ENCODE data around the gene TOMM40L. TPM values are rescaled to one million over a fixed set of nuclear protein-coding genes. Genes with fewer than 3 reads are reported as not detected.

Gene TOMM40L
- 8.6 and 10.3 TPM in 2 replicates for total RNA-seq
- long read RNA-seq, partial matches to known transcripts: 0 of 7 reads
- long read RNA-seq, other reads (novel, unspliced or antisense): 5 of 7 reads

DNA sequence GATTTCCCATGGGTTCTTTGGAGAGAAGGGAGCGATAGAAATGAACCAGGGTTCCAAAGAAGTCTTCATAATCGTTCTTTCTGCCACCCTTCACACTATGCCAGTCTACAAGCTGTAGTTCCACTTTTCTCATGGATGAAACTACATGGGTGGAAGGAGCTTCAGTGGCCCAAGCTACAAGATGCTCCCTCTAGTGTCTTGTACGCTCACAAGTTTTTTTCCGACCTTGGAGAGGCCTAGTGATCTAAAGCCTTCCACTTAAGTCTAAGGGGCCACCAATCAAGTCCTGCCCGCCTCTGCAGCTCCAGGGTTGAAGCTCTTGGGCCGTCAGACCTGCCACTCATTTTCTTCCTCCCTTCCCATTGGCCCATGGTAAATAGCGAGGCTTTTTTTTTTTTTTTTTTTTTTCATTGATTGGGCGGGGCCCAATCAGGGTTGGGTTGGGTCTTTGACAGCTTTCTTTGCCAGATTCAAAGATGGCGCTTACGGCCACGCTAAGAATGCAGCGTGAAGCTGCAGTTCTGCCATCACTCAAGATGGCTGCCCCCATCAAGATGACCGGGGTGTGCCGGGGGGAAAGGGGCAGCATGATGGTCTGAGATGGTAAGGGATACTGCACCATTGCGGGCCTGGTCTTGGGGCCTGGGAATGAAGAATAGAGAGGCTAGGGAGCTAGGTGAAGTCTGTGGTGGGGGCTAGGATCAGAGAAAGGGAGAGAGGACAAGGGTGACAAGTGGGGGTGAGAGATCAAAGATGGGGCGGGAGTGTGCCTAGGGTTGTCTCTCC, at the start of gene TOMM40L:
Gene TOMM40L (plus strand): TSS at position 527 of the 786 bp plus-strand sequence. CDS start 430 bp downstream, outside the sequence.
- H3K27ac Mint-ChIP-seq (ENCODE audit: unreplicated experiment): peak within 1 kb of the TSS; percentile 97
- TF ChIP-seq CTCF (IDR thresholded peaks at IDR 0.05): peak; percentile 64
- H3K4me1 Mint-ChIP-seq (ENCODE audit: unreplicated experiment): peaks cover 22% of the 10 kb centered on the region
- no peaks in the 10 kb centered on the region for H3K9me3 Mint-ChIP-seq (ENCODE audit: unreplicated experiment)
- peaks cover 7% of the 10 kb centered on the region for H3K36me3 Mint-ChIP-seq (ENCODE audit: unreplicated experiment)
- peaks cover 5% of the 10 kb centered on the region for H3K27me3 Mint-ChIP-seq (ENCODE audit: unreplicated experiment)
- H3K4me3 Mint-ChIP-seq (ENCODE audit: unreplicated experiment): peak within 1 kb of the TSS; percentile 100
- peak; percentile 95 for DNase-seq (ENCODE audit: extremely low spot score, unreplicated experiment)

GRCh38 chr1:161176468-161177111, 49.3 kb upstream of the TOMM40L start:
- no peaks in the 10 kb centered on the region for H3K27me3 Mint-ChIP-seq (ENCODE audit: unreplicated experiment)
- peaks cover 24% of the 10 kb centered on the region for H3K36me3 Mint-ChIP-seq (ENCODE audit: unreplicated experiment)
- no peak for DNase-seq (ENCODE audit: extremely low spot score, unreplicated experiment)
- no peak for TF ChIP-seq CTCF (IDR thresholded peaks at IDR 0.05)
- H3K9me3 Mint-ChIP-seq (ENCODE audit: unreplicated experiment): no peaks in the 10 kb centered on the region
- H3K4me1 Mint-ChIP-seq (ENCODE audit: unreplicated experiment): peaks cover 40% of the 10 kb centered on the region
- H3K27ac Mint-ChIP-seq (ENCODE audit: unreplicated experiment): peak overlapping the region; percentile 97
- peak overlapping the region; percentile 100 for H3K4me3 Mint-ChIP-seq (ENCODE audit: unreplicated experiment)

GRCh38 chr1:161177112-161177935, 48.5 kb upstream of the TOMM40L start, which contains the start of gene B4GALT3:
Gene B4GALT3, minus strand, starts transcription at chr1:161177507. Its CDS starts 1,447 bp downstream, at chr1:161176060.
- Mint-ChIP-seq H3K9me3 (ENCODE audit: unreplicated experiment) (no peaks in the 10 kb centered on the region), H3K27ac (ENCODE audit: unreplicated experiment) (peak within 1 kb of the TSS; percentile 97), H3K4me1 (ENCODE audit: unreplicated experiment) (peaks cover 42% of the 10 kb centered on the region), H3K36me3 (ENCODE audit: unreplicated experiment) (peaks cover 20% of the 10 kb centered on the region), H3K27me3 (ENCODE audit: unreplicated experiment) (no peaks in the 10 kb centered on the region), H3K4me3 (ENCODE audit: unreplicated experiment) (peak within 1 kb of the TSS; percentile 100)
- no peak for TF ChIP-seq CTCF (IDR thresholded peaks at IDR 0.05)
- DNase-seq (ENCODE audit: extremely low spot score, unreplicated experiment): peak; percentile 96

DNA sequence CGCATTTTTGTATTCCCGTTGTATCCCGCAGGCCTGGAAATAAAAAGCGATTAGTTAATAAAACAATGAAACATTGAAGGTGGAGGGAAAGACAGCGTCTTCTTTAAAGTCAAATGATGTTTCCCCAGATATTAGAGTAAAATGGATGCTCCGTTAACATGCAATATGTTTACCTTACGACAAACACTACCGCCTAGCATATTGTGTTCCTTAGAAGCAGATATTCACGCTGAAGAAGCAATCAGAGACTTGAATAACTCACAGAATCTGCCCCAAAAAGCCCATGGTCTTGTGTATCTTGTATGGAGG, 48.0 kb upstream of the TOMM40L start:
- no peaks in the 10 kb centered on the region for H3K9me3 Mint-ChIP-seq (ENCODE audit: unreplicated experiment)
- no peak for DNase-seq (ENCODE audit: extremely low spot score, unreplicated experiment)

More for the DNA sequence above, 48.0 kb upstream of the TOMM40L start:
- H3K27ac Mint-ChIP-seq (ENCODE audit: unreplicated experiment): peak overlapping the region; percentile 97
- peaks cover 17% of the 10 kb centered on the region for H3K36me3 Mint-ChIP-seq (ENCODE audit: unreplicated experiment)
- peak overlapping the region; percentile 100 for H3K4me3 Mint-ChIP-seq (ENCODE audit: unreplicated experiment)
- TF ChIP-seq CTCF (IDR thresholded peaks at IDR 0.05): no peak
- no peaks in the 10 kb centered on the region for H3K27me3 Mint-ChIP-seq (ENCODE audit: unreplicated experiment)
- peaks cover 41% of the 10 kb centered on the region for H3K4me1 Mint-ChIP-seq (ENCODE audit: unreplicated experiment)
